HG02943 (cell line): Measurements from ENCODE around the gene LRRC2.
"Not testable (repeated sequence)": the region's sequence is repeated elsewhere in the genome, so short reads cannot be mapped to it uniquely, and the experiment has no call there.

Experiments used
- ATAC-seq: cut with Tn5 transposase; IDR thresholded peaks from one replicate; pipeline ENCODE4 v1.9.1; 2021; ENCODE audit warnings: mild to moderate bottlenecking, low read depth, moderate library complexity; ENCODE audit not compliant: unreplicated experiment

LRRC2 gene

DNA sequence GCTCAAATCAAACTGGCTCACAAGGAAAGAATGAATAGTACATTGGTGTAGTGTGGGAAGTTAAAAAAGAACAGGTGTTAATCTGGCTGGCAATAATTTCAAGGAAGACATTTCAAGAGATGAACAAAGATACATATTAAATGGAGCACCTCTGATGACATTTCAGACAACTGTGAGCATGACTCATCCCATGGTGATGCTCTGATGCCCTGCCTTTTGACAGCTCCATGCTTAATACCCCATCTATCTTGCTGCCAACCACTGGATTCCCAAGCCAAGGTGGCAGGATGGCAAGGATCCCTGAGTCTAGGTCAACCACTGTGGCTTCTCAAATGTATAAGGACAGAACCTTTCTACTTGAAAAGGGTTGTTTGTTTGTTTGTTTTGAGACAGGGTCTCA, 29.3 kb downstream of the LRRC2 start:
- no peak for ATAC-seq

DNA sequence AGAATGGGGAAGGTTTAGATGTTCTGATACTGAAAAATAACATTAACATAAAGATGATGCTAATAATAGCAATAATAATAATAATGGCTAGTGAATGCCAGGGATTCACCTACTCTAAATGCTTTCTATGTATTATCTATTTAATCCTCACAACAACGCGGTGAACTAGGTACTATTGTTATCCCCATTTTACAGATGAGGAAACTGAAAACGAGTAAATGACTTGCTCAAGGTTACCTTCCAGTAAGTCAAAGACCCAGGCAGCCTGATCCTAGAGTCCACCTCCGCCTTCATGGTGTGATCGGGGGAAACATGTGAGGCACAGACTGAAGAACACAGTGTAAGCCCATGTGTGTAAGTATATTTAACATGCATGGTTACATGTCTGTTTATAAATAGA, 30.4 kb downstream of the LRRC2 start:
- no peak for ATAC-seq

DNA sequence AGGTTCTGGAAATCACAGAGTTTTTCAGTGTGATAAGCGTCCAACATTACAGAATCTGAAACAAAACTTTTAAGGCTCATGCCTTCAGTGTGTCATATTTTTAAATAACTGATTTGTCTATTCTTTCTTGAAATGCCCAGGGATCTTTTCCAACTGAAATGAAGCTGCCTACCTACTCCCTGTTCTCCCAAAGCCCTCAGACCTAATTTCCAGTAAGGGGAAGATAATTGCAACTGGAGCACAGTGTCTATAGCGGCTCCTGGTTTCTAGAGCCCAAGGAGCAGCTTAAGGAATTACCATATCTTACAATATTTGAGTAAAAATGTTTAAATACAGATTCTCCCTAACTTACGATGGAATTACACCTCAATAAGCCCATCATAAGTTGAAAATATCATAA, 33.0 kb downstream of the LRRC2 start:
- ATAC-seq = no peak

DNA sequence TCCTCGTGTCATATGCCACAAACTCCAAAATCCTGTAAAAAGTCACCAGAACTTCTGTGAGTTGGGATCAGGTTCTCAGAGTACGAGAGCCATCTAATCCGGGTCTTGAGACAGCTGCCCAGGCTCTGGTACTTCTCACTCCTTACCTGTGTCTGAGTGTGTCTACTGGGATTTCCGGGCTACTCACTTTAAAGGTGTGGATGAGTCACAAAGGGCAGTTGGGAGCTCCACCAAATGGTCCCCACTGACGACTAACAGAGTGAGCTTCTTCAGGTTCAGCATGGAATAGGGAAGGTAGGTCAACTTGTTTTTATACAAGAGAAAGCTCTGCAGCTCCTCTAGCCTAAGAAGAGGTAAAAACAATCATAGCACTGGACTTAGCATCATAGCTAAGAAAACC, 38.9 kb downstream of the LRRC2 start:
- no peak for ATAC-seq

DNA sequence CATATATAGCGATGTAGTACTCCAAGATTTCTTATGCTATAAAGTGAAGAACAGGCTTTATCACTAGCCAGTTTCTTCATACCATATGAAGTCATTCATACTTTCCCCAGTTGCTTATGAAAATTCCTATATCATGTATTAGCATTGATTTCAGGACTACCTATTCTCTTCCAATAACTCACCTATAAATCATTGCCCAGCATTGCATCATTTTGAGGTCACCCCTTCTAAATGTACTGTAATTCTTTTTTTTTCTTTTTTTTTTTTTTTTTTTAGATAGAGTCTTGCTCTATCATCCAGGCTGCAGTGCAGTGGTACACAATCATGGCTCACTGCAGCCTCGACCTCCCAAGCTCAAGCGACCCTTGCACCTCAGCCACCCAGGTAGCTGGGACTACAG, 41.3 kb downstream of the LRRC2 start:
- ATAC-seq = no peak

DNA sequence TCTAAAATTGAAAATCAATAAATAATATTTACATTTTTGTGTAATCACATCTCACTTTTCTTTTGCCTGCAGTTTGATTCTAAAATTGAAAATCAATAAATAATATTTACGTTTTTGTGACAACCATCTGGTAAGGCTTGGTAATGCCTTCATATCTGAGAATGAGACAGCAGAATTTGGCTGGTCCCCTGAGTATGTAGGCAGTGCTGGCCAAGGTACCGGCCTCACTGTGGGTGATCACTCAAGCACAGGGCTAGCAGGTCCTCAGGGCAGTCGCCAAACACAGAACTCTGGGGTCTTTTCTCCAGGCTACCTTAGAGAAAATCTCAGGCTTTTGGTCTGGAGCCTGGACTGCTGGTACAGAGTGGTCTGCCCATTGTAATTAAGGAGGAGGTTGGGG, 42.1 kb downstream of the LRRC2 start:
- ATAC-seq = no peak

DNA sequence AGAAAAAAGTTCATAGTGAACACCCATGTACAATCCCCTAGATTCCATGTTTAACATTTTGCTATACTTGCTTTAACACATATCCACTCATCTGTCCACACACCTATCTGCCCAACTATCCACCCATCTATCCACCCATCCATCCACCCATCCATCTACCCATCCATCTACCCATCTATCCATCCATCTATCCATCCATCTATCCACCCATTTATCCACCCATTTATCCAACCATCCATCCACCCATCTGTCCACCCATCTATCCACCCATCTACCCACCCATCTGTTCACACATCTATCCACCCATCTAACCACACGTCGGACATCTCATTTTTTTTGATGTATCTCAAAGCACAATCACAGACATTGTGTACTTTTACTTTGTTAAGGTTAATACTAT, 42.5 kb downstream of the LRRC2 start:
- ATAC-seq = no peak

DNA sequence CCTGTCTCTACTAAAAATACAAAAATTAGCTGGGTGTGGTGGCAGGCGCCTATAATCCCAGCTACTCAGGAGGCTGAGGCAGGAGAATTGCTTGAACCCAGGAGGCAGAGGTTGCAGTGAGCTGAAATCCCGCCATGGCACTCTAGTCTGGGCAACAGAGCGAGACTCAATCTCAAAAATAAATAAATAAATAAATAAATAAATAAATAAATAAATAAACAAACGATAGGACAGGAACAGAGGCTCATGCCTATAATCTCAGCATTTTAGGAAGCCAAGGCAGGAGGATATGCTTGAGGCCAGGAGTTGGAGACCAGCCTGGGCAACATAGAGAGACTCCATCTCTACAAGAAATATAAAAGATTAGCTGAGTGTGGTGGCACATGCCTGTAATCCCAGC, 43.9 kb downstream of the LRRC2 start:
- ATAC-seq = not testable (repeated sequence)

DNA sequence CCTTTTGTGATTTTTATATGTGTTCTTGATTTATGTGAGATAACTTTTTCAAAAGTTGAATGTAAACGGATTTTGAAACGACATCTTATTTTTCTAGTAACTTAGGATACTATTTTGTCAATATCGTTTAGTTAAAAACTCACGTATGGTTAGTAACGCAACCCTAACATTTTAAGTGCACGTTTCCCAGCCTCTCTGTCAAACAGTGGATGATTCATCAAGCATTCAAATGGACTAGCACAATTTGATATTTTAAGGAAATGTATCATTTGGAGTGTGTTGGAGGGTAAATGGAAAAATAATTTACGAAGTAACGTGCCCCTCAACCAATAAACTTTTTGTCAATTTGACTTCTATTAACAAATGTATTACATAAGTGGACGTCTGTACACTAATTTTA, 45.0 kb downstream of the LRRC2 start:
- ATAC-seq = no peak

DNA sequence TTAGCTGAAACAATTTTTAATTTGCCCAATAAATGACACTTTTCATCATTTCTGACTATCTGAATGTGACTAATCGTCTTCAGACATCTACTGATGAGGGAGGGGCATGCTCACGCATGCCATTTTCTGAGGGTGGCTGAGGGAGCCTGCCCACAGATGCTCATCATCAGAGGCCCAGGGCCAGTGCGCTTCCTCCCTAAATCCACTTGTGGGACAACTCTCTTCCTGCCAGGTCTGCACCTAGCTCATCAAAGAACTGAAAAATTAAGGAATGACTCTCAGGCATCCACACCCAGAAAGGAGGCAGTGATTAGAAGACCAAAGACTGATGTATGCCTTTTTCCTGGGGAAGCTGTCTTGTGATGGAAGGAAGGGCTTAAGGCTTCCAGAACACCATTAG, 45.6 kb downstream of the LRRC2 start:
- no peak for ATAC-seq

DNA sequence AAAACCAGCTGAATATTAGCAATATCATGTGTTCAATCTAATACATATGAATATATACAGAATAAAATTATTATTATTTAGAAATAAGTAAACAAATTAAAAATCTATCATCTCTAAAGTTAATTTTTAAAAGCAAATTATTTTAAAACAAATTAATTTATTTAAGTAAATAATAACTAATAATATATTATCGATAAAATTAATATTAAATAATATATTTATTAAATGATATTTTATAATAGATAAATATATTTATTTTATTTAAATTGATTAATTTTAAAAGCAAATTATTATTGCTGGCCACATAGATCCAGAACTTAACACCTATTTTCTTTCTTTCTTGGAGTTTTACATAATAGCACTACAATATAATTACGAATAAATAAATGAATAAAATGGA, 46.1 kb downstream of the LRRC2 start:
- ATAC-seq = no peak

DNA sequence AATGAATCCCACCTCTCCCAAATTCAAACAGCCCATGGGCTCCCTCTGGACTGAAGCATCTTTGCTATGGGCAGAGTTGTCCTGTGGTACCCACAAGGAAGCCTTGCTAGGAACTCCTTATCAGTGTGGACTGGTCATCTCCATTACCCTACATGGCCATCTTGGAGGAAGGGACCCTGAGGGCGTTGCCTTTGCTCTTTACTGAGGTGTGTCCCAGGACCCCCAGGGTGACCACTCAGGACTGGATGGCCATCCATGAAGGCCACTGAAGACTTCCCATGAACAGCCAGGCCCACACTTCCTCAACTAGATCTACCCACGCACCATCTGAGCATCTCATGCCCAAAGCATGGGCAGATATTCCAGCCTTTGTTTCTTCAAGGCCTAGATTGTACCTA, 48.3 kb downstream of the LRRC2 start:
- ATAC-seq = no peak

DNA sequence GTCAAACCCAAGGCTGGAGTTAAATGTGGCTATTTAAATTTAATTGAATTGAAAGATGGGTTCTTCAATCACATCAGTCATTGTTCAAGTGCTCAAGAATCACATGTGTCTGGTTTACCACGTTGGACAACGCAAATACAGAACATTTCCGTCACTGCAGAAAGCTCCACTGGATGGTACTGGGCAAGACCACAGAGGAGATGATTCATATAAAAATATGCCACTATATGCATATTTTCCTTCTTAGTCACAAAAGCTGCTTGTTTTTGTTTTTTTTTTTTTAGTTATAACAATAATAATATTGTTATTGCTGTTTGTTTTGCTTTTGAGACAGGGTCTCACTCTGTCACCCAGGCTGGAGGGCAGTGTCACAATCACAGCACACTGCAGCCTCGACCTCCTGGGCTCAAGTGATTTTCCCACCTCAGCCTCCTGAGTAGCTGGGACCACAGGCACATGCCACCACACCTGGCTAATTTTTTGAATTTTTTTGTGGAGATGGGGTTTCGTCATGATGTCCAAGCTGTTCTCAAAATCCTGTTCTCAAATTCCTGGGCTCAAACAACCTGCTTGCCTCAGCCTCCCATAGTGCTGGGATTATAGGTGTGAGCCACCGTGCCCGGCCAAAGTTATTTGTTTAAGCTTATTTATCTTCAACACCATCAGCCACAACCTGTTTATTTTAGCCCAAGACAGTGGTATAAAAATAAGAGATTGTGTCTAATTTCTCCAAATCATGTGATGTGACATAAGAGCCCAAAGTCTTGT, 48.9 kb downstream of the LRRC2 start:
- ATAC-seq = no peak

DNA sequence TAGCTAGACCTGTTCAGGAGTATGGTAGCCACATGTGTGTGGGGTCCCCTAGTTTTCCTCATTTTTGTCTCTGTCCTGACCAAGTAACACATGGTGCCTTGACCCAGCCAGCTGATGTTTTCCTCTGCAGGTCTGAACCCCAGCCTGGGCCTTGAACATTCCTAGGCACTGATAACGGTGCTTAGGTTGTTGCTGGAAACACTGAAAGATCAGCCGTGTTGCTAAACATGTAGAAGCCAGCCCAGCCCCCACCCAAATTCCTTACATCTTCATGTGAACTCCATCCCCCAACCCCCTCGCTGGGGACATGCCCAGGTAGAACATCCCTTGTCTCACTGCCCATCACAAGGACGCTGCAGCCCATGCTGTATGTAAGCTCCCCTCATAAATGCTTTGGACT, 49.6 kb downstream of the LRRC2 start:
- no peak for ATAC-seq

DNA sequence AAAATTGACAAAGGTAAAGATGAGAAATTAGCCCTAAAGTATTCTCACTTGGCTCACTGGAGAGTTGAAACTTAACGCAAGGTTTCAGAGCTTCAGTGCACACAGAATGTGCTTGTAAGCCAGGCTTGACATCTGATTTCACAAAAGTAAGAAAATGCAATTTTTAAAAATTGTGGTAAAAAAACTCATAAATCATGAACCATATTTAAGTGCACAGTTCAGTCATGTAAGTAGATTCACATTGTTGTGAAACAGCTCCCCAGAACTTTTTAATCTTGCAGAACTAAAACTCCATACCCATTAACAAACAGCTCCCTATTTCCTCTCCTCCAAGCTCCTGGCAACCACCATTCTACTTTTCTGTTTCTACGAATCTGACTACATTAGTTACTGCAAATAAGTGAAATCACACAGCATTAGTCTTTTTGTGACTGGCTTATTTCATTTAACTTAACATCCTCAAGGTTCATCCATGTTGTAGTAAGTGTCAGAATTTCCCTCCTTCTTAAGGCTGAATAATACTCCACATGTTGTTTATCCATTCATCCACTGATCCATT, 53.8 kb downstream of the LRRC2 start:
- no peak for ATAC-seq

DNA sequence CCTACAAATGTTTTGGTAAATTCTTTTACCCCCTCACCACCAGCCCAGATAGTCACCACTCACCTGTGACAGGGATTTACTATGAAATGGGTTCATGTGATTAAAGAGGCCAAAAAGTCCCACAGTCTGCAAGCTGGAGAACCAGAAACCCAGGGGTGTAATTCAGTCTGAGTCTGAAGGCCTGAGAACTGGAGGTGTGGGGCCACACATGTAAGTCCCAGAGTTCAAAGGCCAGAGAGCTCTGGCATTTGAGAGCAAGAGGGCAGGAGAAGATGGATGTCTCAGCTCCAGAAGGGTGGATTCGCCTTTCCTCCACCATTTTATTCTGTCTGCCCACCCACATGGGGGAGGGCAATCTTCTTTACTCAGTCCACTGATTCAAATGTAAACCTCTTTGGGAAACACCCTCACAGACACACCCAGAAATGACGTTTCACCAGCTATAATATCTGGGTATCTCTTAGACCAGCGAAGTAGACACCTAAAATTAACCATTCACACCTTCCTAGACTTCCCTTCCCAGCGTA, 56.4 kb downstream of the LRRC2 start:
- no peak for ATAC-seq

DNA sequence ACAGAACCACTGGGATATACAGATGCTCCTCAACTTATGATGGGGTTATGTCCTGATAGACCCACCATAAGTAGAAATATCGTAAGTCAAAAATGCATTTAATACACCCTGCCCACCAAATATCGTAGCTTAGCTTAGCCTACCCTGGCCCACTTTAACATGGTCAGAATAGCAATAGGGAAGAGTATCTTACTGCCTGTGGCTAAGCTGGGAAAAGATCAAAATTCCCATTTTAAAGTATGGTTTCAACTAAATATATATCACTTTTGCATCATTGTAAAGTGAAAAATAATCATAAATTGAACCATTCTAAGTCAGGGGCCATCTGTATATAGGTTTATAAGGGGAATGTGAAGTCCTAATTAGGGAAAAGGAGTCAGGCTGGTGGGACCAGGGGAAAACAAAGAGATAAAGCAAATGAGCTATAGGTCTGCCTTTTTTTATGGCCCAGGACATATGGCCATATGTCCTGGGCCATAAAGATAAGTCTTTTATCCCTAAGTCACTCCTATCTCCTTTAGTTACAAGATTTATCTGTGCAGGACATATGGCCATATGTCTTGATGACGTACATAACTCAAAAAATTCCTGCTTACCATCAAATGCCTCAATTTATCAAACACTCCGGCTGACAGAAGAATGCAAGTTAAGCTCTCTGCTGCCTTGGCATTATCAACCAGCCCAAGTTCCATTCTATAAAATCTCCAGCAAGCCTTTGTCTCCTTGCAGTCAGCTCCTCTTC, 57.1 kb downstream of the LRRC2 start:
- no peak for ATAC-seq

DNA sequence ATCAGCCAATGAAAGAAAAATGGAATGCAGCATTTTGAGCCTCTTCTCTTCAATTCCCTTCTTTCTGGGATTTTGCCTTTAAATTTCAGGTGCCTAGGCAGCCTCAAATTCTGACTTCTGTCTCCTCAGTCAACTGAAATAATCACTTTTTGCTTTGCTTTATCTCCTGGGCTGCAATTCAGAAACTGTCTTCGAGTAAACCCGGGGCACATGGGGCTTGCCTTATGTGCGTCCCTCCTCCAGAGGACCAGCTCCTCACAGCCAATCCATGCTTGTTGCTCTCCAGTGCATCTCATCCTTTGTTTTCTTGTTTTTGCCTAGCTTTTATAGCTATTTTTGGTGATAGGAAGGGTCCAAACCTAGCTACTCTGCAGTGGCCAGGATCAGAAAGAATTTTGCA, 59.6 kb downstream of the LRRC2 start:
- no peak for ATAC-seq

DNA sequence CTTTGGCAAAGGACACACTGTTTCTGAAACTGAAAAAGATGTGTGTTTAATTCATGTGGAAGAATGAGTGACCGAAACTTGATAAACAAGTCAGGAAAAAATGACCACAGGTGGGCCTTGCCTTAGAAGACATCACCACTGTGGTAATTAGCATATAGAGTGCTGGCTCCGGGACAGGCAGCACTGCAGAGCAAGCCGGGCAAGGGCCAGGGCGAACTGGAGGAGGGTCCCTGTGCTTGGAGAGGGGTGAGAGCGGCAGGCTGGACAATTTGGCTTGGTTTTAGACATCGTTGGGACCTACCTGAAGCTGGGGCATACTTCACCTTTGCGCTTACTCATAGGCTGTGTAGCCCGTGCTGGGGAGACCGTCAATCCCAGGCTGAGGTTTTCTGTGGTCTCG, 60.1 kb downstream of the LRRC2 start:
- no peak for ATAC-seq

DNA sequence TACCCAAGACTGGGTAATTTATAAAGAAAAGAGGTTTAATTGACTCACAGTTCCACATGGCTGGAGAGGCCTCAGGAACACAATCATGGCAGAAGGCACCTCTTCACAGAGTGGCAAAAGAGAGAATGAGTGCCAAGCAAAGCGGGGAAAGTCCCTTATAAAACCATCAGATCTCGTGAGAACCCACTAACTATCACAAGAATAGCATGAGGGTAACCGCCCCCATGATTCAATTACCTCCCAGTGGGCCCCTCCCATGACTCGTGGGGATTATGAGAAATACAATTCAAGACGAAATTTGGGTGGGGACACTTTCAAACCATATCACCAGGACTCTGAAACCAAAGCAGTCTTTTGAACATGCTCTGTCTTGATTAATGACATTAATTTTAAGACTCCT, 61.3 kb downstream of the LRRC2 start:
- ATAC-seq = no peak

DNA sequence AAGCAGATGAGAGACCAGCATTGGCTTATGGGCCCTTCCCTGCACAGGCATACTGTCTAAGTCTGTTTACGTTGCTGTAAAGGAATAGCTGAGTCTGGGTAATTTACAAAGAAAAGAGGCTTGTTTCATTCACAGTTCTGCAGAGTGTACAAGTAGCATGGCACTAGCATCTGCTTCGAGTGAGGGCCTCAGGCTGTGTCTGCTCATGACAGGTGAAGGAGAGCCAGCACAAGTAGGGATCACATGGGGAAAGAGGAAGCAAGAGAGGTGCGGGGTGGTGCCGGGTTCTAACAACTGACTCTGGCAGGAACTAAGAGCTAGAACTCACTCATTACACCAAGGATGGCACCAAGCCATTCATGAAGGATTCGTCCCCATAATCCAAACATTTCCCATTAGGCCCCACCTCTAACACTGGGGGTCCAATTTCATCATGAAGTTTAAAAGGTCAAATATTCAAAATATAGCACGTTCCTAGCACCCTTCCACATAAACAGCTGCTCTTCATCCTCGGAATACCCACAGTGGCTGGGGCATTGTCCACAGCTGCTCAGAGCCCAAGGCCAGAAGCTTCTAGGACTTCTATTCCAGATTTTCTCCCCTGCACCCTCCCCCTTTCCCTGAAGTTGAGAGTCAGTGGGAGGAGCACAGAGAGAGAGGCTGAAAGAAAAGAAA, 62.8 kb downstream of the LRRC2 start:
- ATAC-seq = no peak
